DMS79 treated with DMSO at 0.1 percent for 48 hours (cell line): ENCODE measurements around the gene TSSK1B.
"Not testable (repeated sequence)": the region's sequence is repeated elsewhere in the genome, so short reads cannot be mapped to it uniquely, and the experiment has no call there.

Experiments used
- DNase-seq: peaks from one replicate; lab custom pipeline; 2025; lab: John Stamatoyannopoulos, UW

TSSK1B gene

DNA sequence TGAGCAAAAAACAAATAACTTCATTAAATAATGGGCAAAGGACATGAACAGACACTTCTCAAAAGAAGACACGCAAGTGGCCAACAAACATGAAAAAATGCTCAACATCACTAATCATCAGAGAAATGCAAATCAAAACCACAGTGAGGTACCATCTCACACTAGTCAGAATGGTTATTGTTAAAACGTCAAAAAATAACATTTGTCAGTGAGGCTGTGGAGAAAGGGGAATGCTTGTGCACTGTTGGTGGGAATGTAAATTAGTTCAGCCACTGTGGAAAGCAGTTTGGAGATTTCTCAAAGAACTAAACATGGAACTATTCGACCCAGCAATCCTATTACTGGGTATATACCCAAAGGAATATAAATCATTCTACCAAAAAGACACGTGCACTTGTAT, 36.8 kb downstream of the TSSK1B start:
- DNase-seq = not testable (repeated sequence)

DNA sequence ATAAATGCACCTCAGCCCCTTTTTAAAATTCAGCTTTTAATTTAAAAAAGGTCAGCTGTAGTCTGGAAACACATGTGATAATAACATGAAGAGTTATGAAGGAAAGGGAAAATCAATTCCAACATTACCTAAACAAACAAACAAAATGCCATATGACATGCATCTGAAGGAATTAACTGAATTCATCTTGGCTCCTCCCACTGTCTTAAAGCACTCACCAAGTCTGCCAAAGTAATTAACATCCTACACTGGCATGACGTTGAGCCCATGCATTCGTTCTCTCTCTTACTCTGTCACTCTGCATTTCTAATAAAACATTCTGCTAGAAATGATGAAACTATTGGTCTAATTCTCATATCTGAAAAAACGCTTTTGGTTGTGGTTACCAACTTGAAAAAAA, 37.7 kb downstream of the TSSK1B start:
- no peak for DNase-seq

DNA sequence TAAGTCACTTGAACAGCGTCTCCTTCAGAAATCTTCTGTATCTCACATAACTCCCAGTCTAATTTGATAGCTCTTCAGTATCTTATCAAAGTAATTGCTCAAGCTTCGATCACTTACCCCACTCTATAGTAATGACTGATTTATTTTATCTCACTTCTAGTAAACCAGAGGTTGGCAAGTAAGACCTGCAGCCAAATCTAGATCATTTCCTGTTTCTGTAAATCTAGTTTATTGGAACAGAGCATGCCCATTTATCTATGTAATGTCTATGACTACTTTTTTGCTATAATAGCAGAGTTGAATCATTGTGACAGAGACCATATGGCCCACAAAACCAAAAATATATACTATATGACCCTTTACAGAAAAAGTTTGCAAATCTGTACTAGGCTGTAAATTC, 40.1 kb downstream of the TSSK1B start:
- no peak for DNase-seq

DNA sequence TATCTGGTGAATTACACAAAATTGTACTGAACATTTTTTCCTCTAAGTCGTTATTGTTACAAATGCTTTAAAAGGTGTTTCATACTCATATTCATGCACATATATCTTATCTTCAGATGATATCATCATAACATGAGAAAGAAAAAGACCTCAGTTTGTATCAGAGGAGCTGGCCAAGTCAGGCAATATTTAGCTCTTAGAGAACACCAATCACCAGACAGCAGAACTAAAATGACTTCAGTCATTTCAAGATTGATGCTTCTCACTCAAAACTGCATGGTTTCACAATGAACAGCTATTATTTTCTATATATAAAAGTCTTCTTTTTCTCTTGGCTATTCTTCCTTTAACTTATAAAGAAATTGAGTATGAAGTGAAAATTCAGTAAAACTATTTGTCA, 44.6 kb downstream of the TSSK1B start:
- DNase-seq = no peak

DNA sequence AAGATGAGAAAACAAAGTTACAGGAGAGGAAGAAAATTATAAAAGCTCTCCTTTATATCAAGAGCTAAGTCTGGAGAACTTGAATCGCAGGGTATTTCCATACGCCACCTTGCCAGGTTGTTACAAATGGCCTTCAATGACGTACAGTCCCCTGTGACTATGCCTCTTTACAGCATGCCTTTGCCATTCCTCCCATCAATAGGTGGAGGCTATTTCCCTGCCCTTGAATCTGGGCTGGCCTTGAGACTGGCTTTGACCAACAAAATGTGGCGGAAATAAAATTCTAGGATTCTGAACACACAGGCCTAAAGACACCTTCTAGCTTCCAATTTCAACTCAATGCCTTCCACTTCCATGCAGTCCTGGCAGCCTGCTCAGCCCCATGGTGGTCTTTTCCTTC, 45.7 kb downstream of the TSSK1B start:
- DNase-seq = no peak

DNA sequence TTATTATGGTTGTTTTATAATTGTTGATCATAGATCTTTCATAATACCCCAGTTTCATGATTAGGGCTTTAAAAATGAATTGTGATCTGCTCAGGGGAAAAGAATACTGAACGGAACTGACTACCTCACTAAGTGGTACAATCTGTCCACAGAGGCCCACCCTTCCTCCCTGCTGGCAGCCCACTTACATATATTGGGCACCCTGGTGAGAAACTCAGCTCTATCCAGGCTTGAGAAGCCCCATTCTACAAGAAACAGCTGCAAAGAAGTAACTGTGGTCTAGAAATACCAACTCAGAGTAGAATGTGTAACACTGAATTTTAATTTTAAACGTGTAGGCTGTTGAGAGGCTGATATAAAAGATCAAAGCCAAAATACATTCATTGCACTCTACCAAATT, 46.9 kb downstream of the TSSK1B start:
- no peak for DNase-seq

DNA sequence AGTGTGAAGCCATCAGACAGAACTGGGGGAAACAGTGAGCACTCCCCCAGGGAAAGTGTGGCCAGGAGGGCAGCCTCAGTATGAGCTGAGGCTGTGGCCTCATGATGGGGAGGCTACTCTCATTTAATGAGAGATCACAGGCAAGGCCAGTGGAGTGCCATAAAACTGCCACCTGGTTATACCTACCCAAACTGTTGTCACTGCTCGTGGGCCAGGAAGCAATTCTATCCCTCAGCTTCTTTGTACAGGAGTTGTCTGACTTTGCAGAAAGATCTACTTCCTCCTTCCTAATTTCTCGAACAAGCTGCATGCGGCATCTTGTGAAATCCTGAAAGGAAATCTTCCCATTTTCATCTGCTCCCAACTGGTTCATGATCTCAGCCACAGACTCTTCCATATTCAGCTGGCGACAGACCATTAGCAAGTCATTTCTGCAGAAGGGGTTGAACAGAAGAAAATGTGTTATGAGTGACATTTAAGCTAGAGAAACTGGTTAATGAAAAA, 50.0 kb downstream of the TSSK1B start:
- no peak for DNase-seq

DNA sequence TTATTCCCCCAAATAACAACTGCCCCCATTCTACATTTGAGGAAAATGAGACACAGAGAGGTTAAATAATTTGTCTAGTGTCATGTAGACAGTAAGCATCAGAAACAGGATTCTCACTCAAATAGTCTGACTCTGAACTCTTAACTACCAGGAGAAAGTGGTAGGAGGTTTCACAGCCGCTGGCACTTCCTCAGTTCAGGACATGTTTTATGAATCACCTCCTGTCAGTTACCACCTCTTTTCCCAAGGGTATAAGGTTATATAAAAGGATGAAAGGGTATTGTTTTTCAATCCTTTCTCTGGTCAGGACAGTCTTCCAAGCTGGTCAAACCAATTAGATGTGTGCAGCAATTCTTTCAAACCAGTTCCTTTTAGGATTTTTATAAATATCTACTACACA, 52.1 kb downstream of the TSSK1B start:
- no peak for DNase-seq
